ENCODE measurements around the gene RABGEF1. TPM values are rescaled to one million over a fixed set of nuclear protein-coding genes. Genes with fewer than 3 reads are reported as not detected.
"Not testable (repeated sequence)": the region's sequence is repeated elsewhere in the genome, so short reads cannot be mapped to it uniquely, and the experiment has no call there.

The RABGEF1 gene
- total RNA-seq, 2 experiments from 2014 or later, result 18.2 to 25.5 TPM

DNA sequence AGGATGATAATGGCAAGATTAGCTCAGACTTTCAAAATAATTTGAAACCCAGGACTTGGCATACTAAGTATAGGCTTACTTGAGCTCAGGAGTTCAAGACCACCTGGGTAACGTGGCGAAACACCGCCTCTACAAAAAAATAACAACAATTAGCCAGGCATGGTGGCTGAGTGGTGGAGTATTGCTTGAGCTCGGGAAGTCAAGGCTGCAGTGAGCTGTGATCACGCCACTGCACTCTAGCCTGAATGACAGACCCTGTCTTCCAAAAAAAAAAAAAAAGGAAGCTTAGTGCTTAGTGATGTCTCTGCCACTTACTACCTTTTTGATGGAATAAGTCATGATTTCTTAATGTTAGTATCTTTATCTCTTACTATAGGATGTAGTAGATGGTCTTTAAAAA, 25.5 kb downstream of the RABGEF1 start:
- Histone ChIP-seq H3K27ac (ENCODE audit: low read depth, low read length, poor library complexity, severe bottlenecking) (no peak overlapping the region), H3K4me3 (ENCODE audit: low read depth, low read length, poor library complexity, severe bottlenecking) (no peak overlapping the region), H3K4me2 (ENCODE audit: low read length) (no peak overlapping the region), H3K9me3 (ENCODE audit: low read length) (peaks cover 8% of the 10 kb centered on the region; the same call in 1 of the 2 replicates), H4K20me1 (ENCODE audit: insufficient read depth, low read length) (peaks cover 3% of the 10 kb centered on the region; the same call in 1 of the 2 replicates), H2AFZ (ENCODE audit: low read length) (no peak overlapping the region), H3K79me2 (ENCODE audit: insufficient read depth, low read depth, low read length) (peaks cover 31% of the 10 kb centered on the region; the same call in 1 of the 2 replicates), H3K36me3 (ENCODE audit: insufficient read depth, low read length) (peaks cover 8% of the 10 kb centered on the region), H3K4me1 (ENCODE audit: insufficient read depth, low read length, poor library complexity, severe bottlenecking) (peaks cover 37% of the 10 kb centered on the region), H3K9me2 (ENCODE audit: insufficient read depth, low read length) (no peaks in the 10 kb centered on the region)
- no peak for DNase-seq (ENCODE audit: low spot score)
- TF ChIP-seq EZH2phosphoT487 (IDR thresholded peaks at IDR 0.05; ENCODE audit: borderline replicate concordance, low read depth, low read length) (no peak), CTCF (conservative IDR thresholded peaks at IDR 0.05; ENCODE audit: low read length) (no peak)
- BruUV-seq (replicated peaks), result no TSS peak
- intact Hi-C loops (cut with micrococcal nuclease; ENCODE audit: unreplicated experiment), result no loop called here
- CTCF ChIA-PET (ENCODE audit: unreplicated experiment), result interaction anchor here (0.6 kb wide), 1 partner anchor 593 kb away, joined by 6 read pairs; no protein-coding TSS in a partner anchor
- POLR2A ChIA-PET, result interaction anchor here (0.5 to 0.7 kb wide), 2 partner anchors 65 to 322 kb away, joined by 3 to 5 read pairs; no protein-coding TSS in a partner anchor

DNA sequence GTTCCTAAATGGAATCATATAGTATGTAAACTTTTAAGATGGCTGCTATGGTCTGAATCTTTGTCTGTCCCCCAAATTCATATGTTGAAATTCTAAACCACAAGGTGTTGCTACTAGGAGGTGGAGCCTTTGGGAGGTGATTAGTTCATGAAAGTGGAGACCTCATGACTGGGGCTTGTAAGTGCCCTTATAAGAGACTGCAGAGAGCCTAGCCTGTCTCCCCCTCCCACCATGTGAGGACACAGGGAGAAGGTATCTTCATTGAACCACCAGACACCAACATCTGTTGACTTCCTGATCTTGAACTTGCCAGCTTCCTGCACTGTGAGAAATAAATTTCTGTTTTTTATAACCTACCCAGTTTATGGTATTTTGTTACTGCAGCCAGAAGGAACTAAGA, 27.0 kb downstream of the RABGEF1 start:
- CTCF ChIA-PET (ENCODE audit: unreplicated experiment); H3K9me2 ChIP-seq (ENCODE audit: insufficient read depth, low read length); intact Hi-C loops (cut with micrococcal nuclease; ENCODE audit: unreplicated experiment); BruUV-seq (replicated peaks); DNase-seq (ENCODE audit: low spot score); H4K20me1 ChIP-seq (ENCODE audit: insufficient read depth, low read length); H2AFZ ChIP-seq (ENCODE audit: low read length); H3K9me3 ChIP-seq (ENCODE audit: low read length); H3K4me2 ChIP-seq (ENCODE audit: low read length); H3K4me3 ChIP-seq (ENCODE audit: low read depth, low read length, poor library complexity, severe bottlenecking); H3K27ac ChIP-seq (ENCODE audit: low read depth, low read length, poor library complexity, severe bottlenecking): not testable (repeated sequence)
- Histone ChIP-seq H3K4me1 (ENCODE audit: insufficient read depth, low read length, poor library complexity, severe bottlenecking) (peaks cover 37% of the 10 kb centered on the region), H3K79me2 (ENCODE audit: insufficient read depth, low read depth, low read length) (peaks cover 37% of the 10 kb centered on the region; the same call in 1 of the 2 replicates), H3K36me3 (ENCODE audit: insufficient read depth, low read length) (peaks cover 16% of the 10 kb centered on the region)
- POLR2A ChIA-PET, result interaction anchor here (0.7 kb wide), 2 partner anchors 57 to 474 kb away, joined by 4 read pairs; no protein-coding TSS in a partner anchor

DNA sequence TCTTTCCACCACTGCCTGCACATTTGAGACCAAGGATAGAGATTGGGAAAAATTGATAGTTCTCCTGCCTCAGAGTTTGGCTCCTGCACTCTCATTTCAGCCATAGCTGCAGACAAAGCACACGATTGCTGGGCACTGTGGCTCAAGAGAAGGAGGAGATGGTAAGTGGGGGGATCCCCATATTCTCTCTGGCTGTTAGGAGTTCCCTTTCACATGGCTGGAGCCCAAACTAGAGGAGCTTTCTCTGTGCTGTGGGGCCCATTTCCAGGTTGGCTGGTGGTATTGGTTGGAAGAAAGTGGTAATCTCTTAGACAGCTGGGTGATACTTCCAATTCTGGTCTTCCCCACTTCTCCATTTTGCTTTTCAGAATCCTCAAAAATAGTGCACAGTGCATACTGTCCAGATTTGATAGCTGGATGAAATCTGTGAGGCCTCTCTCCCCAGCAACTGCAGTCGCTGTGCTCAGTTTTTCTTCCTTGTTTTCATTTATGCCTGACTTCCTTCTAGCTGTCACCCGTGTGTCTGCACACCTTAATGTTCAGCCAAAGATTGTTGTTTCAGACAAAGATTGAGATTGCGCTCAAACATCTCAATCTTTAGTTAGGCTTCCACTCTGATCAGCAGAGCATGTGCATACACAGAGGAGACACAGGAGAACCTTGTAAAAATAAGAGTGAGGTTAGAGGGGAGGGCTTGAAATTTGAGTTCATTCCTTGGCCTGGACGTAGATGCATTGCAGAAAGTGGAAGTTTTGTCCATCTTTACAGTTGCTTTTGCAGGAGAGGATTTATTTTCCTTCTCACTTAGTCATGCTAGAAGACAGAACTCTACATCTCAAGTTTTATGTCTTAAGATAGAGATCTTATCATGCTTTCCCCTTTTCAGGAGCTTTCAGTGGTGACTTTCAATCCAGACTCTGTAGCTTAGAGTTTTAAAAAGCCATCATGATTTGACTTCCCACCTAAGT, 28.6 kb downstream of the RABGEF1 start:
- H3K27ac ChIP-seq (ENCODE audit: low read depth, low read length, poor library complexity, severe bottlenecking), result peak overlapping the region; percentile 35
- peaks cover 3% of the 10 kb centered on the region; the same call in 1 of the 2 replicates for H4K20me1 ChIP-seq (ENCODE audit: insufficient read depth, low read length)
- H2AFZ ChIP-seq (ENCODE audit: low read length), result no peak overlapping the region
- POLR2A ChIA-PET, result interaction anchor here (0.5 to 1.4 kb wide), 4 partner anchors 15 to 199 kb away, joined by 3 to 7 read pairs (median 4); no protein-coding TSS in a partner anchor
- H3K79me2 ChIP-seq (ENCODE audit: insufficient read depth, low read depth, low read length), result peaks cover 37% of the 10 kb centered on the region; the same call in 1 of the 2 replicates
- DNase-seq (ENCODE audit: low spot score), result peak; percentile 37
- no peaks in the 10 kb centered on the region for H3K9me2 ChIP-seq (ENCODE audit: insufficient read depth, low read length)
- H3K4me3 ChIP-seq (ENCODE audit: low read depth, low read length, poor library complexity, severe bottlenecking), result no peak overlapping the region
- H3K4me1 ChIP-seq (ENCODE audit: insufficient read depth, low read length, poor library complexity, severe bottlenecking), result peaks cover 33% of the 10 kb centered on the region
- CTCF ChIA-PET (ENCODE audit: unreplicated experiment), result interaction anchor here (0.5 to 0.7 kb wide), 2 partner anchors 17 to 105 kb away, joined by 3 to 8 read pairs; no protein-coding TSS in a partner anchor
- peaks cover 1% of the 10 kb centered on the region; the same call in 1 of the 2 replicates for H3K9me3 ChIP-seq (ENCODE audit: low read length)
- TF ChIP-seq EZH2phosphoT487 (IDR thresholded peaks at IDR 0.05; ENCODE audit: borderline replicate concordance, low read depth, low read length) (no peak), CTCF (conservative IDR thresholded peaks at IDR 0.05; ENCODE audit: low read length) (no peak)
- H3K36me3 ChIP-seq (ENCODE audit: insufficient read depth, low read length), result peaks cover 21% of the 10 kb centered on the region; the same call in 1 of the 2 replicates
- intact Hi-C loops (cut with micrococcal nuclease; ENCODE audit: unreplicated experiment), result no loop called here
- BruUV-seq (replicated peaks), result no TSS peak
- H3K4me2 ChIP-seq (ENCODE audit: low read length), result peak overlapping the region; percentile 54

Data from OCI-LY7 (cell line).